Erythroblast (primary cell): ENCODE measurements around the gene P2RX2.

Experiments
- GATA1 ChIP-seq: IDR thresholded peaks from 2 replicates; pipeline ENCODE4 v1.6.1; 2011; ENCODE audit warnings: low read depth, mild to moderate bottlenecking, control low read depth, low read length, moderate library complexity
- POLR2A ChIP-seq: IDR thresholded peaks from 2 replicates; pipeline ENCODE4 v1.6.1; 2011; ENCODE audit warnings: mild to moderate bottlenecking, low read length

GRCh38 chr12:132617822-132618682, 524 bp upstream of the P2RX2 start:
- TF ChIP-seq POLR2A (no peak), GATA1 (no peak)
